ENCODE measurements around the gene POMZP3.
"Not testable (repeated sequence)": the region's sequence is repeated elsewhere in the genome, so short reads cannot be mapped to it uniquely, and the experiment has no call there.

The POMZP3 gene

GRCh38 chr7:76586585-76587315 is 40.3 kb downstream of the POMZP3 start:
- DNase-seq, result not testable (repeated sequence)

- DNase-seq, result not testable (repeated sequence)
Measured at GRCh38 chr7:76583636-76584281, 43.3 kb downstream of the POMZP3 start.

- DNase-seq, result peak; percentile 16
Measured at GRCh38 chr7:76582848-76583631, 44.0 kb downstream of the POMZP3 start.

GRCh38 chr7:76575919-76576655 is 51.0 kb downstream of the POMZP3 start:
- not testable (repeated sequence) for DNase-seq

- DNase-seq, result not testable (repeated sequence)
Measured at GRCh38 chr7:76575431-76575830, 51.6 kb downstream of the POMZP3 start.

GRCh38 chr7:76572296-76572695 is 54.8 kb downstream of the POMZP3 start:
- not testable (repeated sequence) for DNase-seq

GRCh38 chr7:76570324-76570775 is 56.7 kb downstream of the POMZP3 start:
- DNase-seq, result not testable (repeated sequence)

- DNase-seq, result not testable (repeated sequence)
Measured at GRCh38 chr7:76568742-76569141, 58.3 kb downstream of the POMZP3 start.

- DNase-seq, result not testable (repeated sequence)
Measured at GRCh38 chr7:76567753-76568152, 59.3 kb downstream of the POMZP3 start.

GRCh38 chr7:76567311-76567710 is 59.8 kb downstream of the POMZP3 start:
- DNase-seq, result not testable (repeated sequence)

- DNase-seq, result not testable (repeated sequence)
Measured at GRCh38 chr7:76565001-76565400, 62.1 kb downstream of the POMZP3 start.

- DNase-seq, result not testable (repeated sequence)
Measured at GRCh38 chr7:76561342-76561741, 65.7 kb downstream of the POMZP3 start.

GRCh38 chr7:76560157-76560556 is 66.9 kb downstream of the POMZP3 start:
- DNase-seq, result not testable (repeated sequence)

Data from COR-L47 (cell line).